Ascending aorta (tissue), 2 donors: ENCODE results near the gene KCNB1. TPM values are rescaled to one million over a fixed set of nuclear protein-coding genes. Genes with fewer than 3 reads are reported as not detected.

Experiments used
- DNase-seq, 2 donors: peaks; one replicate each; pipeline ENCODE4 v3.0.0-alpha.2; 2019; ENCODE audit warnings: low spot score in 2 of 2
- H3K27ac ChIP-seq, 2 donors: fragments of 200-600 bp; sonication (generic); one replicate each; pipeline ENCODE4 v1.5.1; 2016 to 2017; ENCODE audit warnings: mild to moderate bottlenecking in 1 of 2
- H3K27me3 ChIP-seq: fragments of 200-600 bp; sonication (generic); one replicate; pipeline ENCODE4 v1.5.1; 2017
- H3K36me3 ChIP-seq, 2 donors: fragments of 200-600 bp; sonication (generic); one replicate each; pipeline ENCODE4 v1.5.1; 2016
- H3K4me1 ChIP-seq, 2 donors: fragments of 200-600 bp; sonication (generic); one replicate each; pipeline ENCODE4 v1.5.1; 2016 to 2017; ENCODE audit warnings: mild to moderate bottlenecking in 1 of 2
- H3K4me3 ChIP-seq, 2 donors: fragments of 200-600 bp; sonication (generic); one replicate each; pipeline ENCODE4 v1.5.1; 2016 to 2017; ENCODE audit warnings: mild to moderate bottlenecking in 1 of 2
- H3K9me3 ChIP-seq, 2 donors: fragments of 200-600 bp; sonication (generic); one replicate each; pipeline ENCODE4 v1.5.1; 2016
- CTCF ChIP-seq, 3 experiments: fragments of 200-600 bp in 2 of 3; fragments of 450-650 bp in 1 of 3; sonication (generic) in 2 of 3; IDR thresholded peaks; one replicate each; pipeline ENCODE4 v1.5.1; 2016 to 2019; ENCODE audit warnings: antibody characterized with exemption in 3 of 3, mild to moderate bottlenecking in 1 of 3, moderate library complexity in 1 of 3
- intact Hi-C: fragments of 100-400 bp; cut with DNase I; formaldehyde crosslinking; loops from one replicate; pipeline ENCODE4 v1.15.1; 2023
- total RNA-seq: library from RNA; depleted of rRNA; stranded (reverse); fragments of >200 nt; gene quantifications from one replicate; pipeline ENCODE4 v1.1.0, GENCODE V29; 2016

The KCNB1 gene
- total RNA-seq, 1 donor from 2014 or later: not detected

- intact Hi-C loops: no loop called here
- Histone ChIP-seq H3K4me3 (no peak overlapping the region), H3K4me1 (no peaks in the 10 kb centered on the region), H3K9me3 (no peaks in the 10 kb centered on the region), H3K27me3 (no peaks in the 10 kb centered on the region), H3K36me3 (no peaks in the 10 kb centered on the region), H3K27ac (no peak overlapping the region)
- no peak for DNase-seq
- no peak for TF ChIP-seq CTCF (IDR thresholded peaks at IDR 0.05)
These were observed 22.8 kb downstream of the KCNB1 start for GRCh38 chr20:49459684-49460083.

- H3K4me1 ChIP-seq: peaks cover 0 to under 1% of the 10 kb centered on the region in 2 donors
- H3K36me3 ChIP-seq: no peaks in the 10 kb centered on the region
- DNase-seq: no peak
- intact Hi-C loops: no loop called here
- H3K27me3 ChIP-seq: no peaks in the 10 kb centered on the region
- no peak for TF ChIP-seq CTCF (IDR thresholded peaks at IDR 0.05)
- no peak overlapping the region for H3K27ac ChIP-seq
- H3K9me3 ChIP-seq: no peaks in the 10 kb centered on the region
- H3K4me3 ChIP-seq: no peak overlapping the region
These were observed 25.0 kb downstream of the KCNB1 start for GRCh38 chr20:49457444-49457843.

GRCh38 chr20:49456646-49457045, 25.8 kb downstream of the KCNB1 start:
- Histone ChIP-seq H3K27me3 (no peaks in the 10 kb centered on the region), H3K9me3 (no peaks in the 10 kb centered on the region), H3K4me1 (peaks cover 0 to 6% of the 10 kb centered on the region in 2 donors), H3K36me3 (no peaks in the 10 kb centered on the region), H3K27ac (no peak overlapping the region), H3K4me3 (no peak overlapping the region)
- no peak for DNase-seq
- intact Hi-C loops: no loop called here
- TF ChIP-seq CTCF (IDR thresholded peaks at IDR 0.05): no peak

GRCh38 chr20:49455691-49456090, 26.8 kb downstream of the KCNB1 start:
- intact Hi-C loops: no loop called here
- no peak for DNase-seq
- no peak for TF ChIP-seq CTCF (IDR thresholded peaks at IDR 0.05)
- Histone ChIP-seq H3K36me3 (no peaks in the 10 kb centered on the region), H3K27ac (no peak overlapping the region), H3K9me3 (no peaks in the 10 kb centered on the region), H3K4me3 (no peak overlapping the region), H3K27me3 (no peaks in the 10 kb centered on the region), H3K4me1 (peaks cover 0 to 6% of the 10 kb centered on the region in 2 donors)

GRCh38 chr20:49452011-49452482, 30.4 kb downstream of the KCNB1 start:
- no peak overlapping the region for H3K4me3 ChIP-seq
- no peak overlapping the region for H3K27ac ChIP-seq
- intact Hi-C loops: no loop called here
- DNase-seq: no peak
- no peaks in the 10 kb centered on the region for H3K9me3 ChIP-seq
- H3K27me3 ChIP-seq: no peaks in the 10 kb centered on the region
- TF ChIP-seq CTCF (IDR thresholded peaks at IDR 0.05): no peak
- H3K36me3 ChIP-seq: no peaks in the 10 kb centered on the region
- H3K4me1 ChIP-seq: peaks cover under 1 to 10% of the 10 kb centered on the region in 2 donors

GRCh38 chr20:49450281-49450721, 32.2 kb downstream of the KCNB1 start:
- no peaks in the 10 kb centered on the region for H3K36me3 ChIP-seq
- no peak for DNase-seq
- no peak overlapping the region for H3K27ac ChIP-seq
- peaks cover 12 to 27% of the 10 kb centered on the region in 2 donors for H3K4me1 ChIP-seq
- intact Hi-C loops: no loop called here
- H3K27me3 ChIP-seq: no peaks in the 10 kb centered on the region
- H3K9me3 ChIP-seq: no peaks in the 10 kb centered on the region
- no peak overlapping the region for H3K4me3 ChIP-seq
- no peak for TF ChIP-seq CTCF (IDR thresholded peaks at IDR 0.05)
